ENCODE results near the gene UPB1. TPM values are rescaled to one million over a fixed set of nuclear protein-coding genes. Genes with fewer than 3 reads are reported as not detected.

Gene UPB1
- total and polyA plus RNA-seq, 2 experiments from 2014 or later = 0.13 TPM; not detected in 1

- no peaks in the 10 kb centered on the region for H3K79me2 ChIP-seq (replicated peaks; ENCODE audit: insufficient read depth)
- no peaks in the 10 kb centered on the region for H3K36me3 ChIP-seq (ENCODE audit: insufficient read depth)
- peaks cover 13% of the 10 kb centered on the region for H3K4me1 ChIP-seq (ENCODE audit: insufficient read depth)
- H3F3A ChIP-seq (replicated peaks; ENCODE audit: low read depth) = no peaks in the 10 kb centered on the region; the same call in 1 of the 2 replicates
- H3K27ac ChIP-seq (ENCODE audit: low read depth) = peak overlapping the region; percentile 46
- H4K20me1 ChIP-seq (replicated peaks; ENCODE audit: insufficient read depth) = no peaks in the 10 kb centered on the region
- H3K27ac Mint-ChIP-seq = no peak overlapping the region
- no peak for TF ChIP-seq EZH2phosphoT487 (IDR thresholded peaks at IDR 0.05; ENCODE audit: unreplicated experiment)
- TF ChIP-seq REST (IDR thresholded peaks at IDR 0.05; ENCODE audit: unreplicated experiment) = no peak
- TF ChIP-seq, protein P1, sequence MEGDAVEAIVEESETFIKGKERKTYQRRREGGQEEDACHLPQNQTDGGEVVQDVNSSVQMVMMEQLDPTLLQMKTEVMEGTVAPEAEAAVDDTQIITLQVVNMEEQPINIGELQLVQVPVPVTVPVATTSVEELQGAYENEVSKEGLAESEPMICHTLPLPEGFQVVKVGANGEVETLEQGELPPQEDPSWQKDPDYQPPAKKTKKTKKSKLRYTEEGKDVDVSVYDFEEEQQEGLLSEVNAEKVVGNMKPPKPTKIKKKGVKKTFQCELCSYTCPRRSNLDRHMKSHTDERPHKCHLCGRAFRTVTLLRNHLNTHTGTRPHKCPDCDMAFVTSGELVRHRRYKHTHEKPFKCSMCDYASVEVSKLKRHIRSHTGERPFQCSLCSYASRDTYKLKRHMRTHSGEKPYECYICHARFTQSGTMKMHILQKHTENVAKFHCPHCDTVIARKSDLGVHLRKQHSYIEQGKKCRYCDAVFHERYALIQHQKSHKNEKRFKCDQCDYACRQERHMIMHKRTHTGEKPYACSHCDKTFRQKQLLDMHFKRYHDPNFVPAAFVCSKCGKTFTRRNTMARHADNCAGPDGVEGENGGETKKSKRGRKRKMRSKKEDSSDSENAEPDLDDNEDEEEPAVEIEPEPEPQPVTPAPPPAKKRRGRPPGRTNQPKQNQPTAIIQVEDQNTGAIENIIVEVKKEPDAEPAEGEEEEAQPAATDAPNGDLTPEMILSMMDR (conservative IDR thresholded peaks at IDR 0.05; ENCODE audit: low read depth in 2 of 2) = peak; percentile 66 to 69
- peak; percentile 39; the same call in 1 of the 2 replicates for TF ChIP-seq CREB1 (CRISPR knock-in tag; IDR thresholded peaks at IDR 0.05; ENCODE audit: low read depth)
- H3K9me3 Mint-ChIP-seq = no peaks in the 10 kb centered on the region
- DNase-seq (ENCODE audit: low spot score) (peak; percentile 92), ATAC-seq (peak; percentile 90)
- 0 out of 2 replicates have a peak, but pooled peaks cover 7% of the 10 kb centered on the region for H3K9me2 ChIP-seq (ENCODE audit: insufficient read depth)
- H3K27me3 Mint-ChIP-seq (ENCODE audit: insufficient read depth, low read depth, poor library complexity) = peaks cover 4% of the 10 kb centered on the region
- peak overlapping the region; percentile 4; the same call in 1 of the 2 replicates for H3K4me3 ChIP-seq
- peaks cover 21% of the 10 kb centered on the region for H3K4me1 Mint-ChIP-seq
- H3K27me3 ChIP-seq (ENCODE audit: insufficient read depth) = no peaks in the 10 kb centered on the region
- H3K36me3 Mint-ChIP-seq (ENCODE audit: low read depth) = no peaks in the 10 kb centered on the region
- H3K4me2 ChIP-seq = peak overlapping the region; percentile 50
- 0 out of 3 replicates have a peak overlapping the region, but pooled peaks have one; percentile 28 for H3K4me3 Mint-ChIP-seq
- H2AFZ ChIP-seq = no peak overlapping the region
Measured at GRCh38 chr22:24507716-24508115, 12.6 kb downstream of the UPB1 start.

GRCh38 chr22:24510637-24511625 lies 15.8 kb downstream of the UPB1 start:
- Mint-ChIP-seq H3K4me1 (peaks cover 25% of the 10 kb centered on the region), H3K27me3 (ENCODE audit: insufficient read depth, low read depth, poor library complexity) (peaks cover 13% of the 10 kb centered on the region), H3K27ac (no peak overlapping the region; the same call in 1 of the 2 replicates), H3K9me3 (no peaks in the 10 kb centered on the region), H3K4me3 (no peak overlapping the region), H3K36me3 (ENCODE audit: low read depth) (no peaks in the 10 kb centered on the region)
- DNase-seq (ENCODE audit: low spot score) (no peak), ATAC-seq (no peak)
- Histone ChIP-seq H3K4me2 (no peak overlapping the region), H3K27me3 (ENCODE audit: insufficient read depth) (no peaks in the 10 kb centered on the region), H3K36me3 (ENCODE audit: insufficient read depth) (no peaks in the 10 kb centered on the region), H3K4me3 (no peak overlapping the region), H3K9me2 (ENCODE audit: insufficient read depth) (0 out of 2 replicates have a peak, but pooled peaks cover 7% of the 10 kb centered on the region), H2AFZ (0 out of 2 replicates have a peak overlapping the region, but pooled peaks have one; percentile 1), H3K27ac (ENCODE audit: low read depth) (no peak overlapping the region), H3K79me2 (replicated peaks; ENCODE audit: insufficient read depth) (no peaks in the 10 kb centered on the region), H4K20me1 (replicated peaks; ENCODE audit: insufficient read depth) (no peaks in the 10 kb centered on the region), H3F3A (replicated peaks; ENCODE audit: low read depth) (no peaks in the 10 kb centered on the region; the same call in 1 of the 2 replicates), H3K4me1 (ENCODE audit: insufficient read depth) (peaks cover 18% of the 10 kb centered on the region)
- no peak for TF ChIP-seq EZH2phosphoT487 (IDR thresholded peaks at IDR 0.05; ENCODE audit: unreplicated experiment)
- no peak for TF ChIP-seq ZNF331 (CRISPR knock-in tag; IDR thresholded peaks at IDR 0.05; ENCODE audit: low read depth)
- TF ChIP-seq, protein P1 (conservative IDR thresholded peaks at IDR 0.05; ENCODE audit: low read depth in 2 of 2) = no peak
- TF ChIP-seq JUNB (IDR thresholded peaks at IDR 0.05; ENCODE audit: unreplicated experiment) = no peak
- no peak for TF ChIP-seq STAT1 (IDR thresholded peaks at IDR 0.05; ENCODE audit: unreplicated experiment)
